NCI-H2107 treated with DMSO at 0.1 percent for 48 hours (cell line): ENCODE results near the gene PHLDB1.

ENCODE experiments used
- DNase-seq: peaks from one replicate; lab custom pipeline; 2025; ENCODE audit not compliant: unreplicated experiment; lab: John Stamatoyannopoulos, UW

Gene PHLDB1

GRCh38 chr11:118636569-118637290 is 29.3 kb downstream of the PHLDB1 start:
- no peak for DNase-seq

DNA sequence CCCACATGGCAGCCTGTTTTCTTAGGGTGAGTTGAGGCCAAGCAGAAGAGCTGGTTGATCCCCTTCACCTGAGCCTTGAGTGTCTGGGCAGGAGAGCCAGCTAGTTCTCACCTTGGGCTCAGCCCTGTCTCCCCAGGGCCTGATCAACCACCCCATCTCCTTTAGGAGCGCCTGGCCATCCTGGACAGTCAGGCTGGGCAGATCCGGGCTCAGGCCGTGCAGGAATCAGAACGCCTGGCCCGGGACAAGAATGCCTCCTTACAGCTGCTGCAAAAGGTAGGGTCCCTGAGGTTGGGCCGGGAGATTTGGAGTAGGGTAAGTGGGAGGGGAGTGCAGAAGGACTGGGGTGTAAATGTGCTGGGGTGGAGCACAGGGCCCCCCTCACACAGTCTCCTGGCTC is 31.3 kb downstream of the PHLDB1 start:
- DNase-seq, result no peak

GRCh38 chr11:118639899-118640298 is 32.5 kb downstream of the PHLDB1 start:
- no peak for DNase-seq

DNA sequence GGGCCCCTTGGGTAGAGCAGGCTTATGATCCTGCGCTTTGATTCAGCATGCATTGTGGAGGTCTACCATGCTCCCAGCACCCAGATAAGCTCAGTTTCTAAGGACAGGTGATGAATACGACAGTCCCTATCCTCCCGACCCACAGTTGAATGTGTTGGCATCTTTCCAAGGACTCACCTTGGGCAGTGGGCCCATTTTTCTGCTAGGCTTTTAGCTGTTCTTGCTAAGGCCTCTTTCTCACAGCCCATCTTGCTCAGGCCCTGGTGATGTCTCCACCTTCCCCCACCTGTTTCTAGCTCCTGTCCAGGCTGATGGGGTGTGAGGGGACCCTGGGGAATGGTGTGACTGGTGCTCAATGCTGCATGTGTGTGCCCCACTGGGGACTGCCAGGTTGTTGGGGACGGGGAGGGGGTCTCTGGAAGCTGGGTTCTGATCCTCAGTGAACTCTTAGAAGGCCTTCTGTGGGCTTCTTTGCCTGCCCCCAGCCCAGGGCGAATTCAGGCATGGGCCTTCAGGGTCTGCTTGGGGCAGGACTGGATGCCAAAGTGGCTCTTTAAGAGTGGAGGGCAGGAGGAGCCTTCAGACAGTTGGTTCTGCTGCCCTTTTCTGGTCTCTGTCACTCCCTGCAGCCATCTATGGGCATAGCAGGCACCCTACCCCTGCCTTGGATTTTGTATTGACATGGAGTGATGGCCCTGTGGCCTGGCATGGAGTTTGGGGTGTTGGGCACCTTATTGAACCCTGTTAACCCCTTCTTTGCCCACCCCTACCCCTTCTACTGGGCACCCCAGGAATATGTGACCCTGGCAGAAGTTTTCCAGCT is 33.1 kb downstream of the PHLDB1 start:
- DNase-seq, result peak; percentile 30

GRCh38 chr11:118641397-118642019 is 34.1 kb downstream of the PHLDB1 start:
- DNase-seq, result peak; percentile 87

- no peak for DNase-seq
These were observed 36.0 kb downstream of the PHLDB1 start for GRCh38 chr11:118643142-118643994.

- DNase-seq, result no peak
These were observed 36.6 kb downstream of the PHLDB1 start for GRCh38 chr11:118643995-118644345.

DNA sequence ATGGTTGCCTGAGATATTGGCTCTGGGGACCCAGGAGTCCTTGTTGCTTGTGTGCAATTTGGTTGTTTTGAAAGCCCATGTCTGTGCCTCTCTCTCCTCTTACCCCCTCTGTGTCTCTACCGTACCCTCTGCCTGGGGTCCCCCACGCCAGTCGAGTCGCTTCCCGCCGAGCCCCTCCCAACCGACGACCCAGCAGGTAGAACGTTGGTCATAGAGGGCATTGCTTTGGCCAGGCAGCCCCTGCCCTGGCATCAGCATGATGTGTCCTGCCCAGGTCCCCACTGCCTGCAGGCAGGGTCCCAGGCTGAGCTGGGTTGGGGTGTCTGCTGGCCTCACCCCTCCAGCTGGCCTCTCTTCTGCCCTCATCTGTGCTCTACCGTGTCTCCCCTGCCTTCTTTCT is 37.1 kb downstream of the PHLDB1 start:
- no peak for DNase-seq

DNA sequence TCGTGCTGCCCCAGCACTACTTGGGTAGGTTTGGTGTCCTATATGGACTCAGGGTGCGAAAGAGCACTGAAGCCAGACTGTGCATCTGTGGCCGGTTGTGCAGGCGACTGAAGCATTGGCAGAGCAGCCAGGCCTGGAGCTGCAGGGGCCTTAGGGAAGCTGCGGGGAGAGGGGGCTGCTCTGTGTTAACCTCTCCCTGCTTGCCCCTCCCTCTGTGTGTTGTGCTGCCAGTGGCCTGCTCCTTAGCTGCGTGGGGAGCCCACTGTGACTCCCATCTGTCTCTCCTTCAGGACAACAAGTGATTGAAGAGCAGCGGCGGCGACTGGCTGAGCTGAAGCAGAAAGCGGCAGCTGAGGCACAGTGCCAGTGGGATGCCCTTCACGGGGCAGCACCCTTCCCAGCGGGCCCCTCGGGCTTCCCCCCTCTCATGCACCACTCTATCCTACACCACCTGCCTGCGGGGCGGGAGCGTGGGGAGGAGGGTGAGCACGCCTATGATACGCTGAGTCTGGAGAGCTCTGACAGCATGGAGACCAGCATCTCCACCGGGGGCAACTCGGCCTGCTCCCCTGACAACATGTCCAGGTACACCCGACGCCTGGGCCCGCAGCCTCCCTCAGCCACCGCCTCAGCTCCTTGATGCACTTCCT is 37.8 kb downstream of the PHLDB1 start:
- no peak for DNase-seq

GRCh38 chr11:118646393-118646792 is 39.0 kb downstream of the PHLDB1 start:
- no peak for DNase-seq

GRCh38 chr11:118648291-118648690 is 40.9 kb downstream of the PHLDB1 start:
- no peak for DNase-seq

DNA sequence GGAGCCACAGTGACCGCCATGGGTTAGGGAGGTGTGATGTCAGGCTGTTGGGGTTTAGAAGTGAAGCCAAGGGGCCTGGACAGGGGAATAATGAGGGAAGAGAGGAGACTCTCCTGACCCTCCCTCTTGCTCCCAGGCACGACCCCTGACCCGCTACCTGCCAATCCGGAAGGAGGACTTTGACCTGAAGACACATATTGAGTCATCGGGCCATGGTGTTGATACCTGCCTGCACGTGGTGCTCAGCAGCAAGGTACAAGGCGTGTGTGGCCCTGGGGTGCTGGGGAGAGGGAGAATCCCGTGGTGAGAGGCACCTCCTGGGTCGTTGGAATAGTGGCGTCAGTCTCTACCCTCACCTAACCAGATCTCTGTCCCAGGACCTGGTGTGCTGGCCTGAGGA is 42.5 kb downstream of the PHLDB1 start:
- no peak for DNase-seq

DNA sequence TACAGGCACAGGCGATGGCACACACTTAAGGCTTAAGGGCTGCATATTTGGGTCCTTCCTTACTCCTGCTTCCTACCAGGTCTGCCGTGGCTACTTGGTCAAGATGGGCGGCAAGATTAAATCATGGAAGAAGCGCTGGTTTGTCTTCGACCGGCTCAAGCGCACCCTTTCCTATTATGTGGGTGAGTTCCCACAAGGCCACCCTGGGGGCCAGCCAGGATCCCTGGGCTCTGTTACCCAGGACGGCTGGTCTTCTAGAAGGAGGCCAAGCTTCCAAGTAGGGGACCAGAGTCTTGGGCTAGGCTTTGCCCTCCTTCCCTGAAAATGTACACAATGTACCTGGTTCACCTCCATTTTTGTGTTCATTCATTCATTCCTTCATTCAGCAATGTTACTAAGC is 43.0 kb downstream of the PHLDB1 start:
- DNase-seq, result no peak

DNA sequence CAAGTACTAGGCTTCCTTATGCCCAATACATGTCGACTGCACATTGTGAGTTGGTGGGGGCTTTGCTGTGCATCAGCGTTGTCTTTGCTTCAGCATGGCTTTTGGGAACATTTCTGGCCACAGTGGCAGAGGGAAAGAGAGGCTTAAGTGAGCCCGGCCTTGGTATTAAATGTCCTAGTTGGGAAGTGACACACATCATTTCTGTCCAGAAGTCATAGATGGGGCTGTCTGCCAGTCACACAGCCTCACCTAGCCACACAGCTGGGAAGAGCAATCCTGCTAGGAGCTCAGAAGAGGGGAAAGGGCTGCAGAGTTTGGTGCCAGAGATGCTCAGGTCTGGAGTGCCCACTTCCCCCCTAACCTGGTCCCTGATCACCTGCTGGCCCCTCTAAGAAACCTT is 44.4 kb downstream of the PHLDB1 start:
- DNase-seq, result no peak

GRCh38 chr11:118652681-118653181 is 45.3 kb downstream of the PHLDB1 start:
- DNase-seq, result peak; percentile 18

DNA sequence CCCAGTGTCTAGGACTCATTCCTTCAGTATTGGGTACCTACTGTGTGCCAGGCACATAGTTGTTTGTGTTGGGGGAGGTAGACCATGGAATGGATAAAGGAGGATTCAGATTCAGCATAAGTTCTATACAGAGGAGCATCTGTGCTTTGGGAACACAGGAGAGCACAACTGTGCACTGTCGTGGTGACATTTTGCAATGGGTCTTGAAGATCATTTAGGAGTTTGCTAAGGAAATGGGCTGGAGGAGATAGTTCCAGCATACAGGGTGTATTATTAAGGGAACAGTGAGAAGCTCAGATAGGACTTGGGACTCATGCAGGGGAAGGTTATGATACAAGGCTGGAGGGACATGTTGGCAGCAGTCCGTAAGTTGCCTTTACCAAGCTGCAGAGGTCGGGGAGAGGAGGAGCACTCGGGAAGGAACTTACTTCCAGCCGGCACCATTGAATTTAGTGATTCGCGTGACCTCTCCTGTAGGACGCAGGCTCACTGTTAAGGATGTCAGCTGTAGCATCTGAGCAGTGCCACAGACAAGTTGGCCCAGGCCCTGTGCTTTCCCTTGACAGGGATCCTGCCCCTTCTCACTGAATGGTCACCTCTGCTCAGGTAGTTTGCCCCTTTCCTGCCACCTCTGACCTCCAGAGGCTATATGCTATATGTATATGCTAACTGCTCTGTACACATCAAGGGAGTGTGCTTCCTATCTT is 46.4 kb downstream of the PHLDB1 start:
- no peak for DNase-seq

GRCh38 chr11:118655486-118656190 is 48.2 kb downstream of the PHLDB1 start:
- no peak for DNase-seq

DNA sequence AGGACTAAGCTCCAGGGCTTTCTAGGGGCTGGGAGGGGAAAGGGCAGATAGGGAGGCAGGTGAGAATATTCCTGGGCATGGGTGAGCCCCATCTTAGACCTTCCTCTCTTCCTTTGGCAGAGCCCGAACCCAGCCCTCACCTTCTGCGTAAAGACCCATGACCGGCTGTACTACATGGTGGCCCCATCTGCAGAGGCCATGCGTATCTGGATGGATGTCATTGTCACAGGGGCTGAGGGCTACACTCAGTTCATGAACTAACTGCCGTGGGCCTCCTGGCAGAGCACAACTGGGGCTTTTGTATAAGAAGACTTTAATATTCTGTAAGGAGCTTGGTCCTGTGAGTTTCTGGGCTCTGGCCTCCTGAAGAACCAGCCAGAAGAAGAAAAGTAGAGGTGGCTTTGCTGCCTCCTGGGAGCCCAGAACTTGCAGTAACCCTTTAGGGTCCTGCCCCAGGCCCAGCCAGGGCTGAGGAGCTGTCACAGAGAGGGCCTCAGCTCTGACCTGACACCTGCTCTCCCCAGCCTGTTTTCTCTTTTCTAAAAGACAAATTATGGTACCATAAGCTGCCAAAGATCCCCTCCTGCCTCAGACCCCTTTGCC is 49.2 kb downstream of the PHLDB1 start:
- DNase-seq, result no peak

DNA sequence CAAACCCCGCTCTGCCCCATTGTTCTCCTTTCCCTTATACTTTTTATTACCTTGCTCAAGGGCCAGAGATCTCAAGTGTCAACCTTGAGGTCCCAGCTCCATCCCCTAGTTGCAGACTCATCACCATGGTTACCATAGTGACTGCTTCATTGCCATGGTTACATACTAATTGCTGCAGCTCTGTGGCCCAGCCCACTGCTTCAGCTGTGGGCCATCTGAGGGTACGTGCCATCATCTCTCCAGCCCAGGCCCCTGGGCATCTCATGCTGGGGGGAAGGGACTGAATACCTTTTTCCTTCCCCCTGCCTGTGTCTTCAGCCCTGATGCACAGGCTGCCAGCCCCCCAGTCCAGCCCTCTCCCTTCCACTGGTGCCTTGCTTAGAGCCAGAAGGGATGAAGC is 49.8 kb downstream of the PHLDB1 start:
- no peak for DNase-seq
